22Rv1 (cell line): ENCODE data around the gene TTC21A.

ENCODE experiments used
- ZFX ChIP-seq: fragments of 450-650 bp; IDR thresholded peaks from 2 replicates; pipeline ENCODE4 v1.6.1; 2017; ENCODE audit warnings: antibody characterized with exemption, borderline replicate concordance
- TF ChIP-seq, protein P1 (sequence below): fragments of 450-650 bp; IDR thresholded peaks from 2 replicates; pipeline ENCODE4 v1.5.1; 2017; ENCODE audit warnings: mild to moderate bottlenecking

DNA sequence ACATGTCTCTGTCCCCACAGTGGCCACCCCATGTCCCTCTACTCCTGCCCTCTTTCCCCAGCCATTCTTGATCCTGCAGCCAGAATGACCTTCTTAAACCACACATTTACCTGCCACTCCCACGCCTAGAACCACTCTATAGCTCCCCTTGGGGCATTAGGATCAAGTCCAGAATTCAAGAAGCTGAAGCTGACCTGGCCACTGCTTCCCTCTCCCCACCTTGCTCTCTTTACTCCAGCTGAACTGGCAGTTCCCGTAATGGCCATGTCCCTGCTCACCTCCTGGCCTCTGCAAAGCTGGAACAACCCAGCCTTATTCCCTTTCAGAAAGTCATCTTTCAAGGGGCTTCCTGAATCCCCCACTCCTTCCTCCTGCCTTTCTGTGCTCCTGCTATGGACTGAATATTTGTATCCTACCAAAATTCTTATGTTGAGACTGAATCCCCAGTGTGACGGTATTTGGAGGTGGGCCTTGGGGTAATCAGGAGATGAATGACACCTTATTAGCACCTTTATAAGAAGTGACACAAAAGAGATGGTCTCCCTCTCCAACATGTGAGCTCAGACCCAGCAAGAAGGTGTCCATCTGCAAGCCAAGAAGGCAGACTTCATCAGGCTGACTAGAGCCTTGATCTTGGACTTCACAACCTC, 42.1 kb downstream of the TTC21A start:
- TF ChIP-seq, protein P1, sequence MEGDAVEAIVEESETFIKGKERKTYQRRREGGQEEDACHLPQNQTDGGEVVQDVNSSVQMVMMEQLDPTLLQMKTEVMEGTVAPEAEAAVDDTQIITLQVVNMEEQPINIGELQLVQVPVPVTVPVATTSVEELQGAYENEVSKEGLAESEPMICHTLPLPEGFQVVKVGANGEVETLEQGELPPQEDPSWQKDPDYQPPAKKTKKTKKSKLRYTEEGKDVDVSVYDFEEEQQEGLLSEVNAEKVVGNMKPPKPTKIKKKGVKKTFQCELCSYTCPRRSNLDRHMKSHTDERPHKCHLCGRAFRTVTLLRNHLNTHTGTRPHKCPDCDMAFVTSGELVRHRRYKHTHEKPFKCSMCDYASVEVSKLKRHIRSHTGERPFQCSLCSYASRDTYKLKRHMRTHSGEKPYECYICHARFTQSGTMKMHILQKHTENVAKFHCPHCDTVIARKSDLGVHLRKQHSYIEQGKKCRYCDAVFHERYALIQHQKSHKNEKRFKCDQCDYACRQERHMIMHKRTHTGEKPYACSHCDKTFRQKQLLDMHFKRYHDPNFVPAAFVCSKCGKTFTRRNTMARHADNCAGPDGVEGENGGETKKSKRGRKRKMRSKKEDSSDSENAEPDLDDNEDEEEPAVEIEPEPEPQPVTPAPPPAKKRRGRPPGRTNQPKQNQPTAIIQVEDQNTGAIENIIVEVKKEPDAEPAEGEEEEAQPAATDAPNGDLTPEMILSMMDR = no peak
- no peak for TF ChIP-seq ZFX
